VCaP (cell line): Measurements from ENCODE around the gene PARD3B.

Experiments used
- H3K27ac ChIP-seq: fragments of 450-650 bp; 2 replicates; pipeline ENCODE4 v1.5.1; 2017
- CTCF ChIP-seq: fragments of 450-650 bp; conservative IDR thresholded peaks from 2 replicates; pipeline ENCODE4 v1.5.1; 2017; ENCODE audit warnings: mild to moderate bottlenecking, moderate library complexity

PARD3B gene

GRCh38 chr2:205614965-205615364, 1069.7 kb downstream of the PARD3B start:
- H3K27ac ChIP-seq: peak overlapping the region; percentile 65
- TF ChIP-seq CTCF: no peak

- peak overlapping the region; percentile 77 for H3K27ac ChIP-seq
- peak; percentile 59 for TF ChIP-seq CTCF
These were observed 1072.6 kb downstream of the PARD3B start for GRCh38 chr2:205617905-205618304.

- TF ChIP-seq CTCF: no peak
- H3K27ac ChIP-seq: peak overlapping the region; percentile 77; the same call in 1 of the 2 replicates
These were observed 1074.3 kb downstream of the PARD3B start for GRCh38 chr2:205619600-205619999.

GRCh38 chr2:205627085-205627484, 1081.8 kb downstream of the PARD3B start:
- no peak overlapping the region for H3K27ac ChIP-seq
- no peak for TF ChIP-seq CTCF

- TF ChIP-seq CTCF: no peak
- H3K27ac ChIP-seq: no peak overlapping the region
These were observed 1083.1 kb downstream of the PARD3B start for GRCh38 chr2:205628422-205628821.

GRCh38 chr2:205629091-205629776, 1084.0 kb downstream of the PARD3B start:
- no peak overlapping the region for H3K27ac ChIP-seq
- no peak for TF ChIP-seq CTCF

- no peak for TF ChIP-seq CTCF
These were observed 1088.7 kb downstream of the PARD3B start for GRCh38 chr2:205633994-205634393.

More at GRCh38 chr2:205633994-205634393, 1088.7 kb downstream of the PARD3B start:
- H3K27ac ChIP-seq: no peak overlapping the region
